K562 (cell line): ENCODE measurements around the gene CS. TPM values are rescaled to one million over a fixed set of nuclear protein-coding genes. Genes with fewer than 3 reads are reported as not detected.

Source experiments
- EP400 ChIP-seq: fragments of 450-650 bp; IDR thresholded peaks from 2 replicates; pipeline ENCODE4 v1.6.1; 2017; ENCODE audit warnings: antibody characterized with exemption, mild to moderate bottlenecking, moderate library complexity
- FOXM1 ChIP-seq, 2 experiments: fragments of 450-650 bp in 1 of 2; sonication (generic) in 1 of 2; formaldehyde crosslinking in 1 of 2; IDR thresholded peaks; 2 replicates each; pipeline versions ENCODE4 v1.6.1 to v1.9.0; 2017 to 2022; ENCODE audit warnings: low read depth in 2 of 2, mild to moderate bottlenecking in 2 of 2, missing genetic modification reagents in 1 of 2, moderate library complexity in 1 of 2
- IFI16 ChIP-seq: fragments of 250-450 bp; sonication (Bioruptor Pico); IDR thresholded peaks from 2 replicates; pipeline ENCODE4 v2.1.2; 2022; ENCODE audit warnings: mild to moderate bottlenecking, inconsistent platforms
- IRF9 ChIP-seq: fragments of 450-650 bp; IDR thresholded peaks from 2 replicates; pipeline ENCODE4 v1.6.1; 2016; ENCODE audit warnings: missing biosample characterization, missing genetic modification characterization
- PML ChIP-seq: IDR thresholded peaks from 2 replicates; pipeline ENCODE4 v1.6.1; 2012; ENCODE audit warnings: low read length, inconsistent platforms
- PRPF4 ChIP-seq: fragments of 200-400 bp; formaldehyde crosslinking; IDR thresholded peaks from one replicate; pipeline ENCODE4 v1.6.1; 2017; ENCODE audit warnings: low read length, low read depth, mild to moderate bottlenecking; ENCODE audit not compliant: insufficient read depth, poor library complexity, severe bottlenecking
- RAD51 ChIP-seq: fragments of 450-650 bp; IDR thresholded peaks from 2 replicates; pipeline ENCODE4 v1.7.1; 2016; ENCODE audit warnings: low read depth, mild to moderate bottlenecking, borderline replicate concordance
- RFX1 ChIP-seq: fragments of 450-650 bp; IDR thresholded peaks from 2 replicates; pipeline ENCODE4 v1.6.1; 2016; ENCODE audit warnings: mild to moderate bottlenecking, moderate library complexity
- SOX6 ChIP-seq: fragments of 450-650 bp; IDR thresholded peaks from 2 replicates; pipeline ENCODE4 v1.6.1; 2014; ENCODE audit warnings: mild to moderate bottlenecking
- TEAD2 ChIP-seq: fragments of 450-650 bp; IDR thresholded peaks from 2 replicates; pipeline ENCODE4 v1.6.1; 2016; ENCODE audit warnings: missing genetic modification characterization, control low read depth, missing compliant biosample characterization
- UBTF ChIP-seq, 2 experiments: IDR thresholded peaks; 2 replicates each; pipeline ENCODE4 v1.6.1; 2012; ENCODE audit warnings: improper control_type of control experiment in 2 of 2, low read depth in 2 of 2, low read length in 2 of 2, borderline replicate concordance in 1 of 2
- XRCC4 ChIP-seq: IDR thresholded peaks from one replicate; pipeline ENCODE4 v1.6.1; 2011; ENCODE audit not compliant: insufficient read depth, insufficient read length; ENCODE audit errors: extremely low read depth
- ZBED1 ChIP-seq: IDR thresholded peaks from 2 replicates; pipeline ENCODE4 v1.6.1; 2014
- ZC3H11A ChIP-seq: IDR thresholded peaks from 2 replicates; pipeline ENCODE4 v1.6.1; 2012; ENCODE audit warnings: low read depth, low read length, improper control_type of control experiment
- ZNF24 ChIP-seq: fragments of 450-650 bp; IDR thresholded peaks from 2 replicates; pipeline ENCODE4 v1.6.1; 2016
- ZNF644 ChIP-seq: fragments of 200-800 bp; sonication (Bioruptor generic); IDR thresholded peaks from 2 replicates; pipeline ENCODE4 v1.6.1; 2016; ENCODE audit warnings: low read depth, missing genetic modification characterization, missing compliant biosample characterization
- polyA plus RNA-seq, 8 experiments: library from polyadenylated mRNA; depleted of rRNA in 4 of 8; stranded (reverse) in 5 of 8; unstranded in 3 of 8; fragments of >200 nt; fragmentation: Nextera tagmentation in 2 of 8; fragmentation: Illumina TruSeq in 1 of 8; extraction: Ambion mirVana in 2 of 8; extraction: Trizol in 1 of 8; gene quantifications; 2 replicates each; pipeline versions ENCODE4 v1.2.1 to v1.2.3, GENCODE V29; 2011 to 2014; ENCODE audit warnings: inconsistent platforms in 1 of 8, missing spikeins in 1 of 8
- total RNA-seq, 7 experiments: library from RNA; depleted of rRNA in 6 of 7; stranded (reverse); fragments of >200 nt in 6 of 7; fragmentation: Illumina TruSeq in 2 of 7; extraction: Trizol in 2 of 7; gene quantifications; 2 replicates each; pipeline versions ENCODE4 v1.2.1 to v1.2.3, GENCODE V29; 2011 to 2021; ENCODE audit warnings: low replicate concordance in 1 of 7
- TF ChIP-seq, protein P1 (sequence below): fragments of 450-650 bp; IDR thresholded peaks from 2 replicates; pipeline ENCODE4 v1.6.1; 2017; ENCODE audit warnings: antibody characterized with exemption
- TF ChIP-seq, protein P2 (sequence below): fragments of 200-800 bp; sonication (Bioruptor generic); IDR thresholded peaks from 2 replicates; pipeline ENCODE4 v1.6.1; 2017; ENCODE audit warnings: missing genetic modification characterization, missing compliant biosample characterization
- TF ChIP-seq, protein P3 (sequence below): sonication (generic); IDR thresholded peaks from 2 replicates; pipeline ENCODE4 v1.6.1; 2016

The CS gene
- total and polyA plus RNA-seq, 9 of the 15 experiments (the other 6 are each of a cell fraction or from before 2014, with no cell fraction given): 99.9 to 390 (median 149) TPM

GRCh38 chr12:56315622-56316473, 15.7 kb upstream of the CS start, which contains the start of gene CNPY2 (continued):
- TF ChIP-seq, protein P1, sequence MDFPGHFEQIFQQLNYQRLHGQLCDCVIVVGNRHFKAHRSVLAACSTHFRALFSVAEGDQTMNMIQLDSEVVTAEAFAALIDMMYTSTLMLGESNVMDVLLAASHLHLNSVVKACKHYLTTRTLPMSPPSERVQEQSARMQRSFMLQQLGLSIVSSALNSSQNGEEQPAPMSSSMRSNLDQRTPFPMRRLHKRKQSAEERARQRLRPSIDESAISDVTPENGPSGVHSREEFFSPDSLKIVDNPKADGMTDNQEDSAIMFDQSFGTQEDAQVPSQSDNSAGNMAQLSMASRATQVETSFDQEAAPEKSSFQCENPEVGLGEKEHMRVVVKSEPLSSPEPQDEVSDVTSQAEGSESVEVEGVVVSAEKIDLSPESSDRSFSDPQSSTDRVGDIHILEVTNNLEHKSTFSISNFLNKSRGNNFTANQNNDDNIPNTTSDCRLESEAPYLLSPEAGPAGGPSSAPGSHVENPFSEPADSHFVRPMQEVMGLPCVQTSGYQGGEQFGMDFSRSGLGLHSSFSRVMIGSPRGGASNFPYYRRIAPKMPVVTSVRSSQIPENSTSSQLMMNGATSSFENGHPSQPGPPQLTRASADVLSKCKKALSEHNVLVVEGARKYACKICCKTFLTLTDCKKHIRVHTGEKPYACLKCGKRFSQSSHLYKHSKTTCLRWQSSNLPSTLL: no peak
- TF ChIP-seq RAD51 (peak; percentile 91), ZC3H11A (no peak), PRPF4 (no peak), ZBED1 (no peak; the same call in 1 of the 2 replicates), PML (0 out of 2 replicates have a peak, but pooled peaks have one; percentile 43), XRCC4 (no peak), EP400 (peak; percentile 95), RFX1 (no peak), IFI16 (no peak), TEAD2 (tag) (no peak), ZNF24 (no peak), FOXM1 (IDR thresholded peaks at IDR 0.05; ENCODE audit: low read depth) (no peak), FOXM1 (CRISPR knock-in tag; IDR thresholded peaks at IDR 0.05; ENCODE audit: low read depth) (no peak), ZNF644 (tag) (peak; percentile 76; the same call in 1 of the 2 replicates), SOX6 (no peak), IRF9 (tag) (no peak), UBTF (IDR thresholded peaks at IDR 0.05; ENCODE audit: borderline replicate concordance in 1 of 2, low read depth in 2 of 2, low read length in 2 of 2) (no peak)
- TF ChIP-seq, protein P2, sequence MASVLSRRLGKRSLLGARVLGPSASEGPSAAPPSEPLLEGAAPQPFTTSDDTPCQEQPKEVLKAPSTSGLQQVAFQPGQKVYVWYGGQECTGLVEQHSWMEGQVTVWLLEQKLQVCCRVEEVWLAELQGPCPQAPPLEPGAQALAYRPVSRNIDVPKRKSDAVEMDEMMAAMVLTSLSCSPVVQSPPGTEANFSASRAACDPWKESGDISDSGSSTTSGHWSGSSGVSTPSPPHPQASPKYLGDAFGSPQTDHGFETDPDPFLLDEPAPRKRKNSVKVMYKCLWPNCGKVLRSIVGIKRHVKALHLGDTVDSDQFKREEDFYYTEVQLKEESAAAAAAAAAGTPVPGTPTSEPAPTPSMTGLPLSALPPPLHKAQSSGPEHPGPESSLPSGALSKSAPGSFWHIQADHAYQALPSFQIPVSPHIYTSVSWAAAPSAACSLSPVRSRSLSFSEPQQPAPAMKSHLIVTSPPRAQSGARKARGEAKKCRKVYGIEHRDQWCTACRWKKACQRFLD (CRISPR knock-in tag): peak; percentile 78
- TF ChIP-seq, protein P3, sequence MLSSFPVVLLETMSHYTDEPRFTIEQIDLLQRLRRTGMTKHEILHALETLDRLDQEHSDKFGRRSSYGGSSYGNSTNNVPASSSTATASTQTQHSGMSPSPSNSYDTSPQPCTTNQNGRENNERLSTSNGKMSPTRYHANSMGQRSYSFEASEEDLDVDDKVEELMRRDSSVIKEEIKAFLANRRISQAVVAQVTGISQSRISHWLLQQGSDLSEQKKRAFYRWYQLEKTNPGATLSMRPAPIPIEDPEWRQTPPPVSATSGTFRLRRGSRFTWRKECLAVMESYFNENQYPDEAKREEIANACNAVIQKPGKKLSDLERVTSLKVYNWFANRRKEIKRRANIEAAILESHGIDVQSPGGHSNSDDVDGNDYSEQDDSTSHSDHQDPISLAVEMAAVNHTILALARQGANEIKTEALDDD: peak; percentile 63; the same call in 1 of the 2 replicates
